ENCODE data around the gene LLCFC1. TPM values are rescaled to one million over a fixed set of nuclear protein-coding genes. Genes with fewer than 3 reads are reported as not detected.

LLCFC1 gene
- polyA plus RNA-seq, 1 donor from 2014 or later: not detected

- H3K9me3 ChIP-seq (ENCODE audit: low read length): no peaks in the 10 kb centered on the region
- no peaks in the 10 kb centered on the region for H3K27me3 ChIP-seq (ENCODE audit: insufficient read depth, low read depth, low read length)
- H2AFZ ChIP-seq (ENCODE audit: low read depth, low read length): no peak overlapping the region
- no peak overlapping the region for H3K9ac ChIP-seq (ENCODE audit: low read length)
- H3K4me3 ChIP-seq (ENCODE audit: low read length): no peak overlapping the region
- H3K9me2 ChIP-seq (ENCODE audit: insufficient read depth, low read length): no peaks in the 10 kb centered on the region
- TF ChIP-seq MXI1 (conservative IDR thresholded peaks at IDR 0.05; ENCODE audit: poor library complexity, severe bottlenecking): no peak
- TF ChIP-seq CTCF (IDR thresholded peaks at IDR 0.05; ENCODE audit: poor library complexity, severe bottlenecking): no peak
- TF ChIP-seq REST (IDR thresholded peaks at IDR 0.05; ENCODE audit: borderline replicate concordance): no peak
- TF ChIP-seq SMC3 (conservative IDR thresholded peaks at IDR 0.05; ENCODE audit: poor library complexity): no peak
- no peak for TF ChIP-seq RAD21 (conservative IDR thresholded peaks at IDR 0.05)
- no peak for TF ChIP-seq POLR2AphosphoS5 (IDR thresholded peaks at IDR 0.05)
- TF ChIP-seq EZH2 (IDR thresholded peaks at IDR 0.05; ENCODE audit: borderline replicate concordance, insufficient read depth, low read length, poor library complexity, severe bottlenecking): no peak
- no peak for TF ChIP-seq TAF1 (IDR thresholded peaks at IDR 0.05; ENCODE audit: low read depth)
- TF ChIP-seq EP300 (conservative IDR thresholded peaks at IDR 0.05; ENCODE audit: poor library complexity, severe bottlenecking): no peak
- no peaks in the 10 kb centered on the region for H3F3A ChIP-seq (ENCODE audit: insufficient read depth, low read length, poor library complexity, severe bottlenecking)
- no peaks in the 10 kb centered on the region for H3K79me2 ChIP-seq (replicated peaks; ENCODE audit: insufficient read depth, low read length)
- H3K4me2 ChIP-seq (ENCODE audit: low read length): no peak overlapping the region
- no peaks in the 10 kb centered on the region for H3K36me3 ChIP-seq (ENCODE audit: insufficient read depth, low read length)
- H3K27ac ChIP-seq (ENCODE audit: low read length): no peak overlapping the region
- no peaks in the 10 kb centered on the region for H4K20me1 ChIP-seq (ENCODE audit: insufficient read depth)
Measured at GRCh38 chr7:142942746-142943145, 3.5 kb downstream of the LLCFC1 start.

- H3K27ac ChIP-seq (ENCODE audit: low read length): no peak overlapping the region
- H3K36me3 ChIP-seq (ENCODE audit: insufficient read depth, low read length): no peaks in the 10 kb centered on the region
- no peak overlapping the region for H3K9ac ChIP-seq (ENCODE audit: low read length)
- no peaks in the 10 kb centered on the region for H3K79me2 ChIP-seq (replicated peaks; ENCODE audit: insufficient read depth, low read length)
- H4K20me1 ChIP-seq (ENCODE audit: insufficient read depth): no peaks in the 10 kb centered on the region
- no peak overlapping the region for H3K4me2 ChIP-seq (ENCODE audit: low read length)
- H3K9me3 ChIP-seq (ENCODE audit: low read length): no peaks in the 10 kb centered on the region
- H3K4me3 ChIP-seq (ENCODE audit: low read length): no peak overlapping the region
- H3F3A ChIP-seq (ENCODE audit: insufficient read depth, low read length, poor library complexity, severe bottlenecking): no peaks in the 10 kb centered on the region
- no peaks in the 10 kb centered on the region for H3K27me3 ChIP-seq (ENCODE audit: insufficient read depth, low read depth, low read length)
- H3K9me2 ChIP-seq (ENCODE audit: insufficient read depth, low read length): no peaks in the 10 kb centered on the region
- no peak overlapping the region for H2AFZ ChIP-seq (ENCODE audit: low read depth, low read length)
- TF ChIP-seq EZH2 (IDR thresholded peaks at IDR 0.05; ENCODE audit: borderline replicate concordance, insufficient read depth, low read length, poor library complexity, severe bottlenecking): no peak
- TF ChIP-seq TAF1 (IDR thresholded peaks at IDR 0.05; ENCODE audit: low read depth): no peak
- no peak for TF ChIP-seq REST (IDR thresholded peaks at IDR 0.05; ENCODE audit: borderline replicate concordance)
- no peak for TF ChIP-seq CTCF (IDR thresholded peaks at IDR 0.05; ENCODE audit: poor library complexity, severe bottlenecking)
- TF ChIP-seq POLR2AphosphoS5 (IDR thresholded peaks at IDR 0.05): no peak
- TF ChIP-seq RAD21 (conservative IDR thresholded peaks at IDR 0.05): no peak
- TF ChIP-seq EP300 (conservative IDR thresholded peaks at IDR 0.05; ENCODE audit: poor library complexity, severe bottlenecking): no peak
- no peak for TF ChIP-seq MXI1 (conservative IDR thresholded peaks at IDR 0.05; ENCODE audit: poor library complexity, severe bottlenecking)
Measured at GRCh38 chr7:142943706-142944268, 4.5 kb downstream of the LLCFC1 start.
